NCI-H1105 (cell line): ENCODE data around the gene PNPLA3.
A peak's percentile ranks its signal among the peaks of the same experiment; 100 is the strongest.

Experiments
- DNase-seq: peaks from one replicate; lab custom pipeline; 2025; lab: John Stamatoyannopoulos, UW

The PNPLA3 gene

DNA sequence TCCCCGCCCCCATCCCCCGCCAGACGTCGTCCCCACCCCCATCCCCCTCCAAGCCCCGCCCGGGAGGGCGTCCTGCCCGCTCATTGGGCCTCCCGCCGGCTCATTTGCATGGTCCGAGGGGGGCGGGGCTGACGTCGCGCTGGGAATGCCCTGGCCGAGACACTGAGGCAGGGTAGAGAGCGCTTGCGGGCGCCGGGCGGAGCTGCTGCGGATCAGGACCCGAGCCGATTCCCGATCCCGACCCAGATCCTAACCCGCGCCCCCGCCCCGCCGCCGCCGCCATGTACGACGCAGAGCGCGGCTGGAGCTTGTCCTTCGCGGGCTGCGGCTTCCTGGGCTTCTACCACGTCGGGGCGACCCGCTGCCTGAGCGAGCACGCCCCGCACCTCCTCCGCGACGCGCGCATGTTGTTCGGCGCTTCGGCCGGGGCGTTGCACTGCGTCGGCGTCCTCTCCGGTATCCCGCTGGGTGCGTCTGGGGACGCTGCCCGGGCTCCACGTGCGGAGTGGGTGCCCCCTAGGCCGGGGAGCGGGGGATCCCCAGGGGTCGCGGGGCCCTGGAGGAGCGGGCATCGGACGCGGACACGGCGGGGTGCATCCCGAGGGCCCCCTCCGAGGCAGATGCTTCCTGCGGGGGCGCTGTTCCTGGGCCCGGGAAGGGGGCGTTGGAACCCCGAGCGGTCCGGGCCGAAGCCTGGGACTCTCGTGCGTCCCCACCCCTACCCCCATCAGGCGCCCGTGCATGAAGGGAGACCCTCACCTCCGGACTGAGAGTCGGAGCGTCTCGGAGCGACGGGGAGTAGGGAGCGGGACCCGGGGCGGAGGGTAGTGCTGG, at the start of gene PNPLA3:
Gene PNPLA3, plus strand, starts transcription at position 175 of the 834 bp plus-strand sequence. Its CDS starts 107 bp downstream, at position 282.
- DNase-seq, result peak; percentile 82

- no peak for DNase-seq
Measured at GRCh38 chr22:43876866-43877509, 46.6 kb upstream of the PNPLA3 start.

GRCh38 chr22:43878079-43878795, 45.4 kb upstream of the PNPLA3 start:
- no peak for DNase-seq

DNA sequence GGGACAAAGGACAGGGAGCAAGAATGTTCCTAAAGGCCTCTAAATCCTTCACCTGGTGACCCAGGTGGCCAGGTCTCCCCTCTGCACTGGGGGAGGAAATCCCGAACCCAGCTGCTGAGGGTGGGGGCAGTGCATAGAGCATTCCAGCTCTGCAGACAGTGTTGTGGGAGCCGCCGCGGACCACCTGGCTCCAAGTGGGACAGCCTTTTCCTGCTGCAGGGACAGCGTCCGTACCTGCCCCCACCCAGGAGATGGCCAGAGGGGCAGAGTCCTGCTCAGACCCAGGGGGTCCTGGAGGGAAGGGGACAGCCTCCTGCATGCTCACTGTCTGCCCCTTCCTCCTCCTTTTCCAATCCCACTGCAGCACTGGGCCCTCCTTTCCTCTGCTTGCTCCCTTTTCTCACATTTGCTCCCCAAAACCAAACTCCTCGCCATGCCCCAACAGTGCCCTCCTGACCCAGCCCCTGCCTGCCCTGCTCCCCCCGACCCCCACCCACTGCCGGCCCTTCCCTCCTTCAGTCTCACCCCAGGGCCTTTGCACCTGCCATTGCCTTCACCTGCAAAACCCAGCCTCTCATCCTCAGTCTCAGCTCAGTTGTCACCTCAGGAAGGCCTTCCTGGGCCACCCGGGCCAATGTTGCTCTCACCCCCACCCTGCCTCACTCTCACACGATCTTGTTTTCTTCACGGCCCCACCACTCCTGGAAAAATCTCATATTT, 44.6 kb upstream of the PNPLA3 start:
- no peak for DNase-seq

- DNase-seq, result no peak
Measured at GRCh38 chr22:43879901-43880540, 43.6 kb upstream of the PNPLA3 start.

GRCh38 chr22:43880541-43880991, 43.0 kb upstream of the PNPLA3 start:
- DNase-seq, result no peak

DNA sequence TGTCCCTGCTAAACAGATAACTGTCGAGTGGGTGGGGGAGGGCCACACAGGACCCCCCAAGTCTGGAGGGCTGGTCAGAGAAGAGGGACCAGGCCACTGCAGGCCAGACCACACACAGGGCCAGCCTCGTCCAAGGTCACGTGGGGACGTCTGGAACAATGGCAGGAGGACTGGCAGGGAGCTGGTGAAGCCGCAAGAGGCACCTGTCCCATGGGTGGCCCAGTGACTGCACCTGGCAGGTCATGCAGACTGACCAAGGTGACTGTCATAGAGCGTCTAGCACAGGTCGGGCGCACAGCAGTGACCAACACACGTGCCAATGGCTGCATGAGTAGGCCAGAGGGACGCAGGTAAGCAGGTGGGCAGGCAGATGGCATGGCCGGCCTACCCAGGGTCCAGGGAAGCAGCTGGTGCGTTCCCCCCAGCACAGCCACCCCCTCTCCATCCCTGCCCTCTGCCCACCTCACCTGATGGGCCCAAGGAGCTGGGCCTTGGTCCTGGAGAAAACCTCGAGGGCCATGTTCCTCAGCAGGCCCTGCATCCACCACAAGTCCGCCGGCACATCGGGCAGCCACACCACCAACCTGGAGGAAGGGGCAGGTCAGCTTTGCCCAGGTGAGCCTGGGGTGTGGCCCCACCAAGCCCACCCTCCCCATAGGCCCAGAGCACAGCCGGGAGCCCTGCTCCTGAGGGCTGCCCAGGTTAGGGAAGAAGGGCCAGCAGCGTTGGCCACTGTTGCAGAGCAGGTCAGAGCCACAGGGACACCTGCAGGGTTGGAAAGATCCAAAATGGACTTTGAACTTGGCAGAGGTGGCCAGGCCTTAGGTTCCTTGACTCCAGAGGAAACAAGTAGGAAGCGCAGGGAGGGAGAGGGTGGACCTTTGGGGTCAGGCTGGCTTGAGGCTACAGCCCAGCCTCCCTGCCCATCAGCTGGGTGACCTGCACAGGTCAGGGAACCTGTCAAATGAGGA, 42.2 kb upstream of the PNPLA3 start:
- no peak for DNase-seq

DNA sequence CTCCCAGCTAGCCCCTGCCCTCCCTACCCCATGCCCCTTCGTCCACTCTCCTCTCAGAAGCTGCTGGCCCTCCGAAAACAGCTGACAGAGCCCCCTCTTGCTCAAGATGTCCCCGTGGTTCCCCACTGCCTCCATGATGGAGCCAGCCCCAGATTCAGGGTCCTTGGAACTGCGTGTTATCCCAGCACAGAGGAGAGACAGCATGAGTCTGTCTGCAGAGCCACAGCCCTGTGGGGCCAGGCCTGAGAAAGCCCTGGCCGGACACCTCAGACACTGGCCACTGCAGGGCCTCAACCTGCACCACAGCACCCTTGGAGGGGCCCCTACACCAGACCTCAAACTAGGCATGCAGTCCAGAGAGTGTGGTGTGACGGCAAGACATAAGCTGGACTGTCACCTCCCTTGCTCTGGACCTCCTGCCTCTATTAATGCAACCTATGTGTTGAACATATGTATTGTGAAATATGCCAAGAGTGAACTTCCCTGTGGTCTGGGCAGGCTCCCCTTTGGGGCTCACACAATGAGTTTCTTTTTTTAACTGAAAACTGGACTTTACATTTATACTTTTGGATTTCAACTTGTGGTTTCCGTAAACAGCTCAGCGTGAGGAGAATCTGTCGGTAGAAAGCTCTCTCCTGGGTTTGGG, 41.4 kb upstream of the PNPLA3 start:
- no peak for DNase-seq

GRCh38 chr22:43883012-43883661, 40.5 kb upstream of the PNPLA3 start:
- DNase-seq, result peak; percentile 55

GRCh38 chr22:43883719-43884415, 39.7 kb upstream of the PNPLA3 start:
- no peak for DNase-seq

GRCh38 chr22:43884600-43885318, 38.8 kb upstream of the PNPLA3 start:
- DNase-seq, result no peak

DNA sequence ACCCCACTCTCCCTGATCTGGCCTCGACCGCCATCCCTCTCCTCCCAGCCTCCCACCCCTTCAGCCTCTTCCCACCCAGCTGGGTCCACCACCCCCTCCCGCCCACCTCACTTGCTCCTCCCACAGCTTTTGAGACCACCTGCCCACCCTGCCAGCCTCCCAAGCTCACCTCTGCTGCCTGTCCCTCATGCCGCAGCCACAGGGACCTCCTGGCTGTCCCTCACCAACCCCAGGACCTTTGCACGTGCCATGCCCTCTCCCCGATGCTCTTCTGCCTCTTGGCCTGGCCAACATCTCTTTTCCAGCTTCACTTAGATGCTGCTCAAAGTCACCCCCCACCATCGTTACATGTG, 38.3 kb upstream of the PNPLA3 start:
- no peak for DNase-seq

DNA sequence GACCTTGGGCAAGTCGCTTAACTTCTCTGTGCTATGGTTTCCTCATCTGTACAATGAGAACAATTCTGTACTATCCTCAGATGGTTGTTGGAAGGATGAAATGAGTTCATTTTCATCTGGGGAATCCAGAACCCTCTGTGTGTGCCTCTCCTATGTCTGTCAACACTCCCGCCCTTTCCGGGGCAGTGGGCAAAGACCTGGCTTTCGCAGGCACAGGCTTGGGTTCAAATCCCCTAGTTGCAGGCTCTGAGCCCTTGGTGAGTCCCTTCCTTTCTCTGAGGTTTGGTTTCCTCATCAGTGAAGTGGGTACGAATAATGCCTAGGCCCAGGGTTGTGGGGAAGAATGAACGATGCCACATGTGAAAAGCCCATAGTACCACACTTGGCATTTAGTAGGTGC, 37.8 kb upstream of the PNPLA3 start:
- no peak for DNase-seq

DNA sequence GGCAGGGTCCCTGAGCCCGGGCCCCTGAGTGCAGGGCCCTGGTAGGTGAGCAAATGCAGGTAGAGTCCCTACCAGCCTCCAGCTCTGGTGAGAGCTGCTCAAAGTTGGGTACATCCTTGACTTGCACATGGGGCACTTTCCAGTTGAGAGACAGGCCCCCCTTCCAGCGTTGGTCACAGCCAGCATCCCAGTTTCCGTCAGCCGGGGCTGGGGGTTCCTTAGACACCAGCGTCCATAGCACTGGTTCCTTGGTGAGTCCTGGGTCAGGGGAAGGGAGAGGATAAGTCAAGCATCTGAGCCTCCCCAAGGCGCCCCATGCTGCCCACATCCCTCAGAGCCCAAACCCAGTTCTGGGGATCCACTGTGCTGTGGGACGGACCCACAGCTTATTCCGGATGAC, 37.4 kb upstream of the PNPLA3 start:
- DNase-seq, result no peak

DNA sequence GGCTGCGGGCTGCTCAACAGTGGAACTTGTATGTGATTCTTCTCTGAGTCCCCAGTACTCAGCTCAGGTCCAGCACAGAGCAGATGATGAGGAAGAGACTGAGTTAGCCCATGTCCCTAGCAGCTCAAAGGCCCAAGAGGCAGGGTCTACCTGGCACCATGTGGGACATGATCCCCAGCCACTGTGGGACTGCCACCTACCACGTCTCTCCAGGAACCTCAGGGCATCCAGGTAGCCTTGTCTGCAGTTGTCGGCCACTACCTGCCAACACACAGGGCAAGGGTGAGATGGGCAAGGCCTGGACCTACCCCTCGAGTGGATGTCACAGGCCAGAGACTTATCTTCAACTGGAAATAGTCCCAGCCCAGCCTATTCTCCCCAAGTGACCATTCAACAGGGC, 36.2 kb upstream of the PNPLA3 start:
- no peak for DNase-seq

DNA sequence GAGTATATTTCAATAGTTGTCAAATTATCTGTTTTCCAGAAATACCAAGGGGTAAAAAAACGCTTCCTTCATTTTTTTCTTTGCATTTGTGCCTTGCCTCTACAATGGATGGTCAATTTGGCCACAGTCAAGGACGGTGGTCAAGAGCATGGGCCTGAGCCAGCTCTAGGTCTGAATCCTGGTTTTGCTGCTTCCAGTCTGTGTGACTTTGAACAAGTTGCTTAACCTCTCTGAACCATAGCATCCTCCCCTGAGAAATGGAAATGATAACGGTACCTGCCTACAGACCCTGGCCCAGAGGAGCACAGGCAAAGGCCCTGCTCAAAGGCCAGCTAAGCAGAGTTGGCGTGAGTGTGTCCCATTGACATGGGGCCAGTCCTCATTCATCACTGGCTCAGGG, 34.9 kb upstream of the PNPLA3 start:
- DNase-seq, result no peak

- DNase-seq, result no peak
Measured at GRCh38 chr22:43889201-43889859, 34.3 kb upstream of the PNPLA3 start.

GRCh38 chr22:43889860-43890253, 33.7 kb upstream of the PNPLA3 start:
- no peak for DNase-seq
